Loucy (cell line): ENCODE measurements around the gene ID3.

ENCODE experiments used
- EZH2phosphoT487 ChIP-seq: fragments of 200-600 bp; IDR thresholded peaks from 2 replicates; pipeline ENCODE4 v1.6.1; 2018; ENCODE audit warnings: antibody characterized with exemption, mild to moderate bottlenecking, moderate library complexity, borderline replicate concordance
- TF ChIP-seq, protein P1 (sequence below): fragments of 200-600 bp; sonication (generic); conservative IDR thresholded peaks from 2 replicates; pipeline ENCODE4 v1.5.1; 2014; ENCODE audit warnings: mild to moderate bottlenecking, antibody characterized with exemption, low read length

DNA sequence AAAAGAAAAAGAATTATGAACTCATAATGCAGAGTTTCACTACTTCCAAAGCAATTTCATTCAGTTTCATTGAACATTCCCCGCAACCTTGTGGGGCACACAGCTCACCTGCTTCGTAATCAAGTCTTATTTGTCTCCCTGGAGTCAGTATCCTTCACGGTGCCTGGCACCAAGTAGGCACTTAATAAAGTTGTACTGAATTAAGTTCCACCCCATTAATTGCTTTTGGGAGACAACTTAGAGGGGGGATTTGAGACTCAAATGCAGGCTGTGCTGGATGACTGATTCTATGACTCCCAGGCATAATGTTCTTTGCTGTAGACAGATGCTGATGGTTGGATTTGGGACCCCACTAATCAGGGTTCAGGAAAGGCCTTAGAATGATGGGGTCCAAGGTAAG is 6.5 kb upstream of the ID3 start:
- TF ChIP-seq, protein P1, sequence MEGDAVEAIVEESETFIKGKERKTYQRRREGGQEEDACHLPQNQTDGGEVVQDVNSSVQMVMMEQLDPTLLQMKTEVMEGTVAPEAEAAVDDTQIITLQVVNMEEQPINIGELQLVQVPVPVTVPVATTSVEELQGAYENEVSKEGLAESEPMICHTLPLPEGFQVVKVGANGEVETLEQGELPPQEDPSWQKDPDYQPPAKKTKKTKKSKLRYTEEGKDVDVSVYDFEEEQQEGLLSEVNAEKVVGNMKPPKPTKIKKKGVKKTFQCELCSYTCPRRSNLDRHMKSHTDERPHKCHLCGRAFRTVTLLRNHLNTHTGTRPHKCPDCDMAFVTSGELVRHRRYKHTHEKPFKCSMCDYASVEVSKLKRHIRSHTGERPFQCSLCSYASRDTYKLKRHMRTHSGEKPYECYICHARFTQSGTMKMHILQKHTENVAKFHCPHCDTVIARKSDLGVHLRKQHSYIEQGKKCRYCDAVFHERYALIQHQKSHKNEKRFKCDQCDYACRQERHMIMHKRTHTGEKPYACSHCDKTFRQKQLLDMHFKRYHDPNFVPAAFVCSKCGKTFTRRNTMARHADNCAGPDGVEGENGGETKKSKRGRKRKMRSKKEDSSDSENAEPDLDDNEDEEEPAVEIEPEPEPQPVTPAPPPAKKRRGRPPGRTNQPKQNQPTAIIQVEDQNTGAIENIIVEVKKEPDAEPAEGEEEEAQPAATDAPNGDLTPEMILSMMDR = no peak
- no peak for TF ChIP-seq EZH2phosphoT487
